SIG-M5 (cell line): ENCODE data around the gene ZMYND12.

ENCODE experiments used
- DNase-seq: peaks from one replicate; lab custom pipeline; 2025; lab: John Stamatoyannopoulos, UW

Gene ZMYND12

DNA sequence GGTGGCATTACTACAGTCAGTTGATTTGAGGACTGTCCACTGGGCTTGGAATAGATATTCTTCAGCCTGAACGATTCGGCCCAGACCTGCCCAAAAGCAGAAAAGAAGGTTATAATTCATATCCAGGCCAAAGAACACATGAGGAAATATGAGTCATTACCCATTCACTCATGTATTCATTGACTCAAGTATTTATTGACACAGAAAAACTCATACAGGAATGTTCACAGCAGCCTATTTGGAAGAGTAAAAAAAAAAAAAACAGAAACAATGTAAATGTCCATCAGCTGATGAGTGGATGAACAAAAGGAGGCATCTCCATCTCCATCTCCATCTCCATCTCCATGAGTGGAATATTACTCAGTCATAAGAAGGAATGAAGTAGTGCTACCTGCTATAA, 15.9 kb downstream of the ZMYND12 start:
- DNase-seq: no peak

DNA sequence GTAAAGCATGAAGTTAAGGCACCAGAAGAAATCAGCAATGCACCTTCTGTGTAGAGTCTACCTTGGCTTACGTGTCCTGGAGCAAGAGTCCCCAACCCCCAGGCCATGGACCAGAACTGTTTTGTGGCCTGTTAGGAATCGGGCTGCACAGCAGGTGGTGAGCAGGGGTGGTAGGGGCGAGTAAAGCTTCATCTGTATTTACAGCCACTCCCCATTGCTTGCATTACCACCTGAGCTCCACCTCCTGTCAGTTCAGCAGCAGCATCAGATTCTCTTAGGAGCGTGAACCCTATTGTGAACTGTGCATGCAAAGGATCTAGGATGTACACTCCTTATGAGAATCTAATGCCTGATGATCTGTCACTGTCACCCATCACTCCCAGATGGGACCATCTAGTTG, 21.5 kb downstream of the ZMYND12 start:
- no peak for DNase-seq

DNA sequence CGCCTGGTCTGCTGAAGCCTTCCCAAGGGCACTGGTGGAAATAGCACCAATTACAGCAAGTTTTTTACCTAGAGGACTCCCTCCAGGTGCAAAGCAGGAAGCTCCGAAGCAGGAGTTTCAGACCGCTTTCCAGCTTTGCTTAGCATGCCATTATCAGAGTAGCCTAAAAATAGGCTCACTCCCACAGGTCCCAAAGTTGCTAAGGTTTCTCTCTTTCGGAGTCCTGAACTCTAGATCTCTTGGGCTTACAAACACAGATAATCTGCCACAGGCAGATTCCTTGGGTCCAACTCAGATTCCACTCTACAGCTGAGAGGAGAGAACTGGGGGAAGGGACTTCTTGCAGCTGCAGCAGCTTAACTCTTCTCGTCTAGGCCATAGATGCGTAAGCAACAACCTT, 22.5 kb downstream of the ZMYND12 start:
- DNase-seq: no peak

DNA sequence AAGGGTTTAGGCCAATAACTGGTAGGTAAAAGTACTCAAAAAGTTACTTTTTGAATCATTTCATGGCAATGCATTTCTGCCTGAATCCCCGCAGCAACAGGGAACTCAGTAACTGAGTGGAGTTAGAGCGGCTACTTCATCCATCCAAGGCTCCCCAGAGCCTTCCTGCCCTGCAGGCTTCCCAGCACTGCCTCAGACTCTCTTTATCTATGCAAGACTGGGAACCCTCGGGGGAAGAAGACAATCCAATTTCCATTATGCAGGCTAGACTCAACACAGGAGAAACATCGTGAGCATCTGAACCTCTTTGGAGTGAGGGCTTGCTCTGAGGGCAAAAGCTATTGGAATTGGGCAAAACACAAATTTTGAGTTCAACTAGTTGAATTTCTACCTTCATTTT, 23.1 kb downstream of the ZMYND12 start:
- DNase-seq: no peak

DNA sequence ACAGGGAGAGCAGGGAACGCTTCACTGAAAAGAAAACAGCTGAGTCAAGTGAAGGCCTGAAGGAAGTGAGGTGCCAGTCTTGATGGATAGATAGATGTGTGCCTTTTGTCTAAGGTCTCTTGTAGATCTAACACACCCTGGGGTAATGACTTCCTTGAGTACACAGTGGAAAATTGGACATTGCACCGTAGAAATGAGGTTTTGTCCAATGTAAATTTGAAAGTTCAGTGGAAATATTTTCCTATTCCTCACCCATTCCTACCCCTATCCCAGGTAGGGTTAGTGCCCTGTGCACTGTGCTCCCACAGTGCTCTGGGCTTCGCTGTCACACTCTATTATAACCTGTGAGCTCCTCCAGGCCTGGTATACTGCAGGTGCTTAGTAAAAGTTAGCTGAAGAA, 24.3 kb downstream of the ZMYND12 start:
- DNase-seq: no peak

DNA sequence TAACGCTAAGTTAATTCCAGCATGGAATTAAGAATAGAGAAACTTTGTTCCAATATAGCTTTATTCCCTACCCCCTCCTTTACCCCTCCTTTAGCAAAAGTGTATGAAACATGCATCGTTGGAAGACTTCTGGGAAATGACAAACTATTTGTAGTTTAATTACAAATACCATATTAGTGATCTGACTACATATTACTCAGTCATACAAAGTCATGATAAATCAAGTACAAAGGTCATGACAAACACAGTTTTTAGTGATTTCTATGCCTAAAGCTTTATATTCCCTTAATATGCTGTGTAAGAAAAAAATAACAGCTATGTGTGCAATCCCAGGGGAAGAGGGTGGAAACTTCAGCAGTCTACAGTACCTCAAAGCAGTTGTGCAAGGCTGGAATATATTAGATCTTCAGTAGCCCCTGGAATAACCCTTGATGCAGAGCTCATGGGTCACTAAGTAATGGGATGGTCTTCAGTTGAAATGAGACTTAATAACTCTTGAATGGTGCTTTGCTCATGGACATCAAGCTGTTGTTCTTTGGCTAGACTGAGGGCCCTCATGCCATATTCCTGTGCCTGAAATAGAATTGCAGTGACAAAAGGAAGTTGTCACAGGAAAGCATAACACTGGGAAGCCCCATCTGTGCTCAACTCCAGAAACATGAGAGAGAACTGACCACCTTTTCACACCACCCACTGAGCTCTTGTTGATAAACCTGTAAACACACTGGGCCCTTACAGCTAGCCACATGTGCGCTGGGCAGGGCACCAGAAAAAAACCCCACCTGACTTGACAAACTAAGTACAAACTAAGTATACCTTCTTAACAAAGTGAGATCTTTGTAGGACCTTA, 25.3 kb downstream of the ZMYND12 start:
- no peak for DNase-seq

DNA sequence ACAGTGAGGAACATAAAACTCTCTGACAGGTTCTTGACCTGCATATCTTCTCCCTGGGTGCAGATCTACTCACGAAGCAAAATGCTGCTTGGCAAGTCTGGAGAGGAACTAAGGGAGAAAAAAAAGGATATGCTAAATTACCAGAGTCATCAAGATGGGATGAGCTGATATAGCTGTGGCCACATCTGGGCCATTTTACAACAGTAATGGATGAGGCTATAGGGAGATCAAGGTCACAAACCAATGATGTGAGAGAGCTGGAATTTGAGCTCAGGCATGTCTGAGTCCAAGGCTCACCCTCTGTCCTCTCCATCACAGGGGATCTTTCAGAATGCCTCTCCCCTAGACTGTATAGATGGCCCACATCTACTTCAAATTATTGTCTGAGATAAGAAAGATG, 26.2 kb downstream of the ZMYND12 start:
- no peak for DNase-seq

DNA sequence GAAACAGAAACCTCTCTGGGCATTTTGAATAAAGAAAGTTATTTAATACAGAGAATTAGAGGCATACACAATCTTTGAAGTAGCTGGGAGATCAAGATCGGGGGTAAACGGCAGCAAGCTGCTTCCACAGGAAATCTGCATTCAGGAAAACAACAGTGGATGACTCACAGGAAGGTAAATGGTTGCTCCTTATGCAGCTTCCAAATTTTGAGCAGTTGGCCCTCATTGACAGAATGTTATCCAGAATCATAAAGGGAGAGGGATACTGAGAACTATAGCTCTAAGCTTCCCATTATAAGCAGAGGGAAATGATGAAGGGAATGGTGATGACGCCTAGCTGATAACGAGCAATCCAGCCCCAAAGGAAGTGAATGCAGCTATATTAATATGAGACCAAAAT, 28.6 kb downstream of the ZMYND12 start:
- DNase-seq: no peak

DNA sequence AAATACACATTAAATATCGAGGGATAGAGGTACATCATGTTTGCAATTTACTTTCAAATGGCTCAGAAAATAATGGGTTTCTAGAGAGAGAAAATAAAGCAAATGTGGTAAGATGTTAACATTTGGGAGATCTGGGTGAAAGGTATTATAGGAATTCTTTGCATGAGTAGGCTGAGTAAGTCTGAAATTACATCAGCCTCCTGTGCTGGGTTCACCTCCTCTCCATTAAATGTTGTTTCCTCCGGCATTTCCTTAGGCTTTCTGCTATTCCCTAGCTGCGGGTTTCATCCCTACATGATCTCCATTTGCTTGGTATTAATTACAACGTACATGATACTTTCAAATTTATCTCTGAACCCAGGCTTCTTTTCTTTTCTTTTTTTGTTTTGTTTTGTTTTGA, 31.6 kb downstream of the ZMYND12 start:
- DNase-seq: no peak

DNA sequence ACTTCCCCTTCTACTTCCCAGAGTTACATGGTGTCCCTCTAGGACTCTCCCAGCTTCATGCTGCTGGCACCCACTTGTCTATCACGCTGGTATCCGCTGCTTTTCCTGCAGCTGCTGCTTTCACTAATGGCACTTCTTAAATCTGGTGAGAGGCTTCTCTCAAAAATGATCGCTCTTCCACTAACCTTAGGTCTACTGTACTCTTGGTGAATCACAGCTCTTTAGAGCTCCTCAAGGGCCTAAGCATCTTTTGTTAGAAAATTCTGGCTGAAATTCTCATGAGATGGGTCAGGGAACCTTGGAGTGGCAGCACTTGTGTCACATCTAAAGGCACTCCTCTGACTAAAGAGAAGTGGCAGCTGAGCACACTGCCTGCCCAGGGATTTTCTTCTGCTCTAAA, 32.1 kb downstream of the ZMYND12 start:
- DNase-seq: no peak

DNA sequence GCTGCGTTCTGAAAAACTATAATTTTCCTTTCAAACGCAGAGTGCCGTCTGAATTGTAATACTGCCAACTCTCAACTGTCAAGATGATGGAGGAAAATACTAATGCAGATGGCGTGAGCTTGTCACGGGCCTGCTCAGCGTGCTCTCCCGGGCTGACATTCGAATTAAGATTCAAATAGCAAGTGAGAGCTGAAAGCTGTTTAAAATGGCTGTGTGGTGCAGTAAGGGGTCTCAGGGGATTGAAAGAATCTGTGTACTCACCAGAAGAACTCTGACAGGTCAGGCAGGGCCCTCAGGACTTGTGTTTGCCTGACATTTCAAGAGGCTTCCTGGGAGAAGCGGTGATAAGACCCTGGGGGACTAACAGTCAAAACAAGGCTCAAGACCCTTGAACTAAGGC, 33.1 kb downstream of the ZMYND12 start:
- no peak for DNase-seq

DNA sequence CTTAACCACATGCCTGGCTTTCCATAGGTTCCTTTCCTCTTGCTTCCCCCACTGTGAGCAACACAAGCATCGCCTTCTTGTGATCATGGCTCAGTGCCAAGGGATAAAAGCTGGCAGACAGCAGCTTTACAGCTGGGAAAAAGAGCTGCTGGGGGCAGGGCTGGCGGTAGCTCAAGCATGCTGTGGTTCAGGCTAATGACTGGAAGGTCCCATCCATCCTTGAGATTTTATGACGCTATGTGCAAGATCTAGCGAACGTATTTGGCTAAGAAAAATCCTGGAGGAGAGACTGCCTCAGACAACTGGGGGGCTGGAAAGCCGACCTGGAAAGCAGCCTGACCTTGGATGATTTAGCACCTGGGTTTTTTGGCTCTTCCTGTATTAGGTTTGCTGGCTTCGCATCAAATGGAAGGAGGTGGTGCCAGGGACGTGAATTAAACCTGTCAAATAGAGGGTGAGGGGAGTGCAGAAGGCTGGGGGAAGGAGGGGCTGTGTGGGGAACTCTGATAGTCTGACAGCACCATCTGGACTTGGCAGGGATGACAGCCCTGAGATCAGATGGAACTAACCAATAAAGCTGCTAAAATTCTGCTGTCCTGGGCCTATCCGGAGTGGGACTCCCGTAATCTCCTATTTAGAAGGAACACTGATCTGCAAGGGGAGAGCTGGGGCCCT, 34.8 kb downstream of the ZMYND12 start:
- DNase-seq: no peak

DNA sequence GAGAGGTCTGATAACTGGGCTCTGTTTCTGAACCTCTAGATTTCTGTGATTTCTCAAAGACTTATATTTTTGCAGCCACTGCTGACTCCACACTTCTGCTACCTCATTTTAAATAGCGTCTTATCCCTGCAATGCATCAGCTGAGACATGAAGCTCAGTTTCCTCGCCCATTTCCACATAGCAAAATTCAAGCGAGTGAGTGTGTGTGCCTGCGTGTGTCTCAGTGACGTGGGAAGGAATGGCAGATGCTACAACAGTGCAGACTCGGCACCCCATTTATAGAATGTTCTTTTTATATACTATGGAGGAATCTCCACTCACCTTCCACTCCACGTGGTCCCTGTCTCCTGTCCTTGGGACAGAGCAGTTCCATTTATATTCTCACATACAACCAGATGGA, 35.7 kb downstream of the ZMYND12 start:
- DNase-seq: no peak

DNA sequence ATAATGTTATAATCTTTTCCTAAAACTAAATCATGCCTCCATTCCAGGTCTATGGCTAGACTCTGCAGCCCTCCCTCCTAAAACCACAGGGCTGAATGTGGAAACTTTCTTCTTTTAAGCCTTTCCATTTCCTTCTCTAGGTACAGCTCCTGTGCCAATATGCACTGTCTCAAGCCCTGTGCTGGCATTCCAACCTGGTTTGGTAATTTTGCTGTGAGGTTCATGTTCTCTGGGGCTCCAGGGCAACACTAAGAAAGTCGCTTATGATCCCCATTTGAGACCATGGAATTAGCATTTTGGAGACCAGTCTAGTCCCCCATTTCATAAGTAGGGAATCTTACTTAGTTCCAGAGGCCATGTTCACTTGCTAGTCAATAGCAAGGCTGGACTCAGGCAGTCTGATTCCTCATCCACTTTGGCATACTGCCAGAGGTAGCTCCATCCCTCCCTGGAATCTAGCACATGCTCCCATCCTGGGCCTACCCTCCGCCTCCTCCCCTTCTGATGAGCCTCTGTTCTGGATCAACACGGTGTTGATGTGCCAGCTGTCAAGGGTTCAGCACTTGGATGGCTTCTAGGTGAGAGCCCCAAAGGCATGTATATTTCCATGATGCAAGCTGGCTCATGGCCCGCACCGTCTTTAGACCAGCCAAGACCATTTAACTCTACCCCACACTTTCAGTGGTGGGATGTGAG, 36.5 kb downstream of the ZMYND12 start:
- DNase-seq: no peak

DNA sequence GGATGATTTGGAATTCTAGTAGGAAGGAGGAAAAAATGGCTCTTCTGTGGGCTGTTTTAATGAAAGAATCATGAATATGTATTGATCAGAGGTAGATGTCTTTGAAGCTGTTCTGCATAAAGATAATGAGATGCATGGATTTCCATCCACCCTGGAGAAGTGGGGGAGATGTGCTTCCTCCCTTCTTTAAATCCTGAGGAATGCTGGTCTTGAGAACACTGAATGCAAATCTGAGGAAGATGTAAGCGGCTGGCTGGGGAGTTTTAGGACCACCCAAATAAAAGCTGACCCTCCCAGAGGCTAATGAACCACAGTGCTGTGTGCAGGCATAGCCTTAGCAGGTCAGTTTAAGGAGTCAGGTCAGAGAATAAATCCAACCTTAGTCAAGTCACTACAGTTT, 37.3 kb downstream of the ZMYND12 start:
- DNase-seq: no peak

DNA sequence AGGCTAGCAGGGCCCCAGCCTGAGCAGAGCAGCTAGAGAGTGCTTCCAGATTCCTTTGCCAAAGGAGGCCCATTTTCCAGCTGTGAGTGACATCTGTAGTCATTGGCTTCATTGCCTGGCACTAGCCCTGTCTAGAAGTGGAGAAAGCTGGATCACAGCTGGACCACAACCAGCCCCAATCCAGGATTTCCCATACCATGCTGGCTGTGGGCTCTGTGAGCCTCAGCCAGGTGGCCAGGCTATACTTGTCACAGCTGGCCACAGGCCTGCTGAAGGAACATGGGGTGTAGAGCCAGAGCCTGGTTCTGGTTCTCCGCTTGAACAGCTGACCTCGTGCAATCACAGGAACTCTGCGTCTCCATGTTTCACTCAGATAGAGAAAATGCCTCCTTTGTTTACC, 38.7 kb downstream of the ZMYND12 start:
- DNase-seq: no peak

DNA sequence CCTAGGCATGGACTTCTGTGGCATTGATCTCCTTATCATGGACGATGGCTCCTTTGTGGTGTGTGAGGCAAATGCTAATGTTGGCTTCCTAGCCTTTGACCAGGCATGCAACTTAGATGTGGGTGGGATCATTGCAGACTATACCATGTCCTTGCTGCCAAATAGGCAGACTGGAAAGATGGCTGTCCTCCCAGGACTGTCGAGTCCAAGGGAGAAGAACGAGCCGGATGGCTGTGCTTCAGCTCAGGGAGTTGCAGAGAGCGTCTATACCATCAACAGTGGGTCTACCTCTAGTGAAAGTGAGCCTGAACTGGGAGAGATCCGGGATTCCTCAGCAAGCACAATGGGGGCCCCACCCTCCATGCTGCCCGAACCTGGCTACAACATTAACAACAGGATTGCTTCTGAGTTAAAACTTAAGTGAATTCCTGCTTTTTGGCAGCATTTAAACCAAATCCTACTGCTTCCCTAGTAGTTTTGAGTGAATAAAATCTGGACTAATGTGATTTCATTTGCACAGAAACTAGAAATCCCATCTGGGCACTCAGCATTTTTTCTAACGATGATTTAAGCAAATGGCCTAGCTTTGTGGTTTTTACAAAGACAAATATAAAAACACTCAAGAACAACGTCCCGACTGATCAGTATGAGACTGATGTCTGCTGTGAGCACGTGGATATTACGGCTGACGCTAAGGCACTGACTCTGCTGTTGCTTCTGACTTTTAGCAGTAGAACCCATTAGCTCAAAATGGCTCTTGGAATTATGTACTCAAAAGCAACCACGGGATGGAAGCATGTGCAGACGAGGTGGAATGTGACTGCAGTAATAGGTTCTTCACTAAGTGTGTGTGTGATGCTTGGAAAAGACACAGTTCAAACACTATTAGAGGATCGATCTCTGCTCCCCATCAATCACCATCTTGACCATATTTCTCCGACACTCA, 41.0 kb downstream of the ZMYND12 start:
- no peak for DNase-seq

DNA sequence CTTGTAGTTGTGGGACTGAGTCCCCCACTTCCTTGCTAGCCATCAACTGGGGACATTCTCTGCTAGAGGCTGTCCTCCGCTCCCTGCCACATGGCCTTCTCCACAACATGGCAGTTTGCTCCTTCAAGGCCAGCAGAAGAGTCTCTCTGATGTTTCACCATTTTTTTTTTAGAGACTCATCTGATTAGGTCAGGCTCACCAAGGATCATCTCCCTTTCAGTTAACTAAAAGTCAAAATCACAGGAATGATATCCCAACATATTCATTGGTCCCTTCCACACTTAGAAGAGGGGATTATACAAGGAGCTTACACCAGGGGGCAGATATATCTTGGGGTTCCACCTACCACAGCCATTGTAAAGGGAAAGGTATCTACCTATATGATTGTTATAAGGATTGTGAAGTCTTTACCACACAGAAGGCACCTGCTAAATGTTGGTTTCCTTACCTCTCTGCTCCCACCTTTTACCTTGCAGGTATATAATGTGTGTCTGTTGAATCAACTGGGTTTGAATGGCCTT, 51.9 kb downstream of the ZMYND12 start:
- no peak for DNase-seq

DNA sequence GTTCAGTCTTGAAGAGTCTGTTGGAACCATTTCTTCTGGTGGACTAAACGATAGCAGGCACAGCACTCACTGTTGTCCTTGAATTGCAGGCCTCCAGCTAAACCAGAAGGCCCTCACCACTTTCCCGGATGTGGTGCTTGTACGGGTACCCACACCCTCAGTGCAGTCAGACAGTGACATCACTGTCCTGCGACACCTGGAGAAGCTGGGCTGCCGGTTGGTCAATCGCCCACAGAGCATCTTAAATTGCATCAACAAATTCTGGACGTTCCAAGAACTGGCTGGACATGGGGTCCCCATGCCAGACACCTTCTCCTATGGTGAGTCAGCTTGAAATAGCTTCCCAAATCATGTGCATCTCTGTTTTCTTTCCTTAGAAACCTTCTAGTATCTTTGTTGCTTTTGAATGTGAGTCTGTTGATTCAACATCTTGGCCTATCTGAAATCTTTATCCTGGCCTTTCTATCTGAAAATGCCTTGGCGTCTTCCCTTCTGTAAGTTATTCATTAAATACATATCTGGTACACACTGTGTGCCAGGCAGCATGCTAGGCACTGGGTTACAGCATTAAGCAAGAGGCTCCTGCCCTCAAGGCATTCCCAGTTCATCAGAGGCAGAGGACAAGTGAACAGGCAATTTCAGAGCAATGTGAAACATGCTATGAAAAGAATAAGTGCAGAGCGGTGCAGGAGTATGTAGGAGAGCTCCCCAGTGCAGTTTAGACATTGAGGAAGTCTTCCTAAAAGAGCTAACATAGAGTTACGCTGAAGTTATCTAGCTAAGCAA, 56.3 kb downstream of the ZMYND12 start:
- no peak for DNase-seq

DNA sequence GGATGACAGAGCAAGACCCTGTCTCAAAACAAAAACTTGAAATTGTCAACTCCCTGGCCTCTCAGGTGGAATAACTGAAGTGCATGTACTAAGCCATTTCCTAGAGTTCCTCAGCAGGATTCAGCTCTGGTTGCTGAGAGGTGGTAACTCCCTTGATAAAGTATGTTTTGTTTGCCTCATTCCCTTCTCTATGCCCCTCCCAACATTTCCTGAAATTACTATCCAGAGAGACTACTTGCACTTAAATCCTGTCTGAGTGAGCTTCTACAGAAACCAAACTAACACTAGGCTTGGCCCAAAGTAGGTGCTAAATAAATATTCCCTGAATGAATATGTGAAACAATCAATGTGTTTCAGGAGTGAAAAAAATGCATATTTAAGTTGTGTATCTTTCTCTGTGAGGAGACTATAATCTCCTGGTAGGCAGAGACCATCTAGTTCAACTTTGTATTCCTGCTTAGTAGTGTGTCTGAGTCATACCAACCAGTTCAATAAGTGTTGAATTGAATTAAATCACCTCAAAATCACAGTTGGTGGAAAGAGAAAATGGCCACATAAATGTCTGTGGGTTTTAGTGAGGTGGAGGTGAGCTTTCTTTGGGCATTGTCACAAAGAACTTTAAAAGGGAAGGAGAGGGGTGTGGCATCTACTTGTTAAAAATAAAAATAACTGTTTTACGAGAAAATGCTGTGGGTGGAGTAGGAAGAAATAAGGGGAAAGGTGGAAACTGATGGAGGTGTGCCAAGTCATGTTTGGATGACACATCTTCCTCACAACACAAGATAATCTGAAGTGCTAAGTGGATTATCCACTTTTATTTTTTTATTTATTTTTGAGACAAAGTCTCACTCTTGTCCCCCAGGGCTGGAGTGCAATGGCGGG, 62.6 kb downstream of the ZMYND12 start:
- no peak for DNase-seq
